GM21360 (cell line): ENCODE data around the gene ASTN2.

Source experiments
- ATAC-seq: cut with Tn5 transposase; IDR thresholded peaks from one replicate; pipeline ENCODE4 v1.9.1; 2021; ENCODE audit warnings: mild to moderate bottlenecking, moderate library complexity; ENCODE audit not compliant: unreplicated experiment

ASTN2 gene

DNA sequence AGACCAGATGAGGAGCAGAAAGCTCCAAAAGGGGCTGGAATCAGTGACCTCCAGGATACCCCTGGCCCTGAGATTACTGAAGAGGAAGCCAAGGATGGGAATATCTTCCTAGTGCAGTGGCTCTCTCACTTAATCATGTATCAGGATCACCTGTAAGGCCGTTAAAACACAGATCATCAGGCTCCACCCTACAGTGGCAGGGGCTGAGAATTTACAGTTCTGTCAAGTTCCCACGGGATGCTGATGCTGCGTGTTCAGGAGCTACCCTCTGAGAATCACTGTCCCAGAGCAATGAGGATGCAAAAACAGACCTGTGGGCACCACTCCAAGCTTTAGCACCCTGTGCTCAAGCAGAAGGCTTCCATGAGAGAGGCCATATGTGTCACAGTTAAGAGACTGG is 291.9 kb downstream of the ASTN2 start:
- ATAC-seq, result no peak

DNA sequence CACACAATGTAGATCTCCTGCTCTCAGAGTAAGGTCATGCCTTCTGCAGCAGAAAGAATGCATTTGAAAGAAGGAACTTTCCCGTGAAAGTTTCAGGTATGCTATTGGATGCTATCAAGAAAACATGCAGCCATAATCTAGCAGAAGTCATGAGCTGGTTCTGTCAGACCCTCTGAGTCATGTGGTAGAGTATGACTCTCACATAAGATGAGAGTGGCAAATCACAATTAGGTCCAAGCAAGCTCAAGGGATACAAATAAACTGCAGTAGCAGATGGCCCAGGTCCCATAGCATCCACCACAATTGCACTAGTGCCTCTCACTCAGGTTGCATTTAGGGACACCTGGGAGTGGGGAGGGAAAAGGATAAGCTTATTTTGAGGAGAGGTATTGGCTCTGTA is 292.8 kb downstream of the ASTN2 start:
- no peak for ATAC-seq

DNA sequence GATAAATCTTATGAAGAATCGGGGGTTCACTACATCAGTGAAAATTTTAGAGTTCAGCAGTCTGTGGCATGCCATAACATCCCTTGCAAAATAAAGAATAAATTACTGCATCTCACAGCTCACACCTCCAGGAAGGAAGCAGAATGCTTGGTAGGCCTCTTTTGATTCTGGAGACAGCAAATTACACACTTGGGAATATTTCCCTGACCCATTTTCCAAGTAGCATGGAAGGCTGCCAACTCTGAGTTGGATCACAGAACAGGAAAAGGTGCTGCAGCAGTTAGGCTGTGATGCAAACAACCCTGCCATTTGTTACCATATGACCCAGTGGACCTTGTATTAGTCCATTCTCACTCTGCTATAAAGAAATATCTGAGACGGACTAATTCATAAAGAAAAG is 293.5 kb downstream of the ASTN2 start:
- no peak for ATAC-seq

DNA sequence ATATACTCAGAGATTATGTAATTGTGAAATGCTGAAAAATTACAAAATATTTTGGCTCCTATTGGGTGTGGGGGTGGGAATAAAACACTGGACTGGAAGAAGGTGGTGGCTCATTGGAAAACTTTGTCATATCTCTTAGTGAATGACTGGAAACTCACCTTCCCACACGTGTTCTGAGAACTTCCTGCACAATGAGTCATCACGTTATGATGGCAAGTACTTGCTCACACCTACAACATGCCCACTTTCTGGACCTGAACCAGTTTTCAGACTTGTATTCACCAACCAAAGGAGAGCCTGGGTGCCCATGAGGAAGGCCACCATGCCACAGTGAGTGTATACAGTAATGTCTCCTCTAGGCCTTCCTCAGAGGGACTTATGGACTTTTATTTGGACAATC is 294.8 kb downstream of the ASTN2 start:
- ATAC-seq, result no peak

DNA sequence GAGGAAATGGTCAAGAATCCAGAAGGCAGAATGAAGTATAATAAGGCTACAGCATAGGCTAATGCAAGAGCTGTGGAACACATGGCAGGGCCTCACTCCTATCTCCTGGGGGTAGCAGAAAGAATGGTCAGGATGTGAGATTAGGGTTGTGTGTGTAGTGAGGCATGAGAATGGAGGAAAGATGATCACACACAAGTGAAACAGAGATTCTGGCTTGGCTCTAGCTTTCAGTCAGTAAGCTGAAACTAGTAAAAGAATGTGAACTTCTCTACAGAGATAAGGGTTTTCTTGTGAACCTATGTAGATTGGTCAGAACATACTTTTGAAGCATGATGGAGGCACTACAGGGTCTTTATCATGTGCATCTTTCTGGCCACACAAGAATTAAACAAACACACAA is 298.8 kb downstream of the ASTN2 start:
- ATAC-seq, result peak; percentile 98

DNA sequence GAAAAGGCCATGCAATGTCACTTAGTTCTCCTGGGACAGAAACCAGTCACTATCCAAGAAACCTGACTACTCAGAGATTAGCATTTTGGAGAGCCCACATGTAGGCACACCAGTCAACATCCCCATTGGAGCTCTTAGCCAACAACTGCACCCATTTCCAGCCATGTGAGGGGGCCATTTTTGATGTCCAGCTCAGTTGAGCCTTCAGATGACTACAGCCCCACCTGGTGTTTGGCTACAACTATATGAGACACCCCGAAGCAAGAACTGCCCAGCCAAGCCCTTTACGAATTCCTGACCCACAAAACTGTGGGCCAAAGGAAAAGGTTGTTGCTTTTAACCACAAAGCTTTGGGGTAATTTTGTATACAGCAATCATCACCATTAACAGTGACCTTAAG is 300.1 kb downstream of the ASTN2 start:
- ATAC-seq, result no peak

DNA sequence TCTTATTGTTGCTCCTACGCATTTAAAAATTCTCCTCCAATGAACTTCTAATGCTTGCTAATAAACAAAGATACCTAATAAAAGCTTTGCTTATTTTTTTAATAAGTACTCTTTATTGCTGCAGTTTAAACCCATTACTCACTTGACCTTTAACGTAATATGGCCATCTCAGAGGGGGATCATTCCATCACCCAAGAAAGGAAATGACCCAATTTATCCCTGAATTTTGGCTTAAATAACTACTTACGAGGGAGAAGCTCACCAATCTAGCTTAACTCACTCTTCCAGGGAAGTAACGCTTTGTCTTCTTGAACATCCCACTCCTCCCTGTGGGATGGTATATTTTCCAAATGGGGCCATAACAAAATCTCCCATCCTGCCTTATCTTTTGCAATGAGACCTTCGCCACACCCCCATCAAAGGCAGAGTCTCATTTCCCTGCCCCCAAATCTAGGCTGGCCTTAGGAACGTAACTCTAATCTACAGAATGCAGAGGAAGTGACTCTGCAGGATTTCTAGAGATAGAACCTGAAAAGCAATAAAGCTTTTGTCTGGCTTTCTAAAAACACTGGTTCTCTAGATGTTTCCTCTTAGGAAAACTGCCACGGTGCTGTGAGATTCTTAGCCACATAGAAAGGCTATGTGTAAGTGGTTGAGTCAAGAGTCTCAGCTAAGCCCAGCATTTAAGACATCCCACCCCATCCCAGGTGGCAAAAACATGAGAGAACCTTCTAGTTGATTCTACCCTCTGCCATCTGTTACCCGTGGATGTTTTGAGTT is 310.0 kb downstream of the ASTN2 start:
- no peak for ATAC-seq

DNA sequence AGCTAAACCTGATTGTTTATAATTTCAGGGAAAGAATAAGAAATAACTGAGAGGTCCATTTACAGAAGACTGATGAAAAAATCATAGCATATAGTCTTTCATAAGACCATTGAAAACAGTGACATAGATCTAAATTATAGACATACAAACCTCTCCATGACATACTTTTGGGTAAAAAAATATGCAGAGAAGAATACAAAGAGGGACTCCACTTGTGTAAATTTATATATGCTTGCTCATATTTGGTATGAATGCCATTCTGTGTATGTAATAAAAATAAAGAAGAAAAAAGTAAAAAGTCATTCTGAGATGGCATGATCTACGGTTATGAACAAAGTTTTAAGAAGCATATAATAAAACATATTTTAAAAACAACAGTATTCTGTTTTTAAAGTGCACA is 310.7 kb downstream of the ASTN2 start:
- ATAC-seq, result no peak

DNA sequence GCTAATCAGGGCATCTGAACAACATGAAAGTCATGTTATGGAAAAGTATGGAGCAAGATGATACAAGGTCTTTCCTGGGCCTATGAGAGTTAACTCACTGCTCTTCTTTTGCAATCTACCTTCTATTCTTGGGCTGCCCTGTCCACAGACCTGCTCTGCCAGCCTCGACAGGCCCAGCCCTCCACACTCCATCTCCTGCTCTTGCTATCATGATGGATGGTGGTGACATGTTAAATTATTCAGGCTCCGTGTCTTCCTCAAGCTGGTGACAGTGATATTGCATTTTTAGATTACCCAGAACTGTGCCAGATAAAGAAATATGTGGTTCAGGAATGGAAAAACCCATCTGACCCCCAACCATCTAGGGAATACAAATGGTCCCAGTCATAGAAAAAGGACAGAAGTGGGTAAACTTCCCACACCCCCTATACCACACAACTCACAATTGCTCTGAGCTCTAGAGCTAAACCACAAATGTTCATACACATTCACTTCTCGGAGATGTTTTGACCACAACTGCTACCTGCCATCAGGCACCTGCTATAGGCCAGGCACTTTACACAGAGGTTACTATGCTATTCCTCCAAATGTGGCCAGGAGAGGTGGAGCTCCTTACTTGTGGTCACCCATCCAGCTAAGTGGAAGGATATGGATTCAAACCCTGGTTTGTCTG is 311.3 kb downstream of the ASTN2 start:
- ATAC-seq, result peak; percentile 77

DNA sequence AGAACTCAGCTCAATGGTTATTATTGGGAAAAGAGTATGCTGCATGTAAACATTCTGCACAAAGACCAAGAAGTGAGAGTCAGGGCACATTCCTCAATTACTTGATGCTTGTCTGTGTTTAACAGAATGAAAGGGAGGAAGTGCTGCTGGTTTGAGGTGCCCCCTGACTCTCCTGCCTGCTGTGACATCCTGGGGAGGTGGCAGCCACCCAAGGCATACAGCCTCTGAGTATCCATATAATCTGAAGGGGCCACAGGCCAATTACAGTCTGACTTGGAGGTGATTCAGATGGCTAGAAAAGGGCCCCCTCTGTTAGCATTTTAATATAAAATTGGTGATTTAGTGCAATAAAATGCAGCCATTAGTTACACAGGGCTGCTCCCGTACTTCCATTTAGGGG is 313.8 kb downstream of the ASTN2 start:
- no peak for ATAC-seq

DNA sequence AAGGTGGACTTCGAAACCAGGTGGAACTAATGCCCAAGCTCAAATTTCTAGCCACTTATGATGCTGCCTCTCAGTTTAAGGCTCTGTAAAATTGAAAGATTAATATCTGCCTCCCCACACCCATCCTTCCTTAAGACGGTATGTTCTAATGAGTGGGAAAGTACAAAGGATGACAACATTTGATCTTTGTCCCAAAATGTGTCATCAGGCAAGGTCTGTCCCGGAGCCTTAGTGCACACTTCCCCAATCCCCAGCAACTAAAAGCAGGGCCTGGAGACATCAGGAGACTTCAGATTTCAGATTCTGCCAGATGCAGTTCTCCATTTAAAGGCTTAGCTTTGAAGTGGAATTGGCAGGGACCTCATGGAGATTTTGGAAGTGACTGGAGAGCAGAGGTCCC is 316.5 kb downstream of the ASTN2 start:
- no peak for ATAC-seq

DNA sequence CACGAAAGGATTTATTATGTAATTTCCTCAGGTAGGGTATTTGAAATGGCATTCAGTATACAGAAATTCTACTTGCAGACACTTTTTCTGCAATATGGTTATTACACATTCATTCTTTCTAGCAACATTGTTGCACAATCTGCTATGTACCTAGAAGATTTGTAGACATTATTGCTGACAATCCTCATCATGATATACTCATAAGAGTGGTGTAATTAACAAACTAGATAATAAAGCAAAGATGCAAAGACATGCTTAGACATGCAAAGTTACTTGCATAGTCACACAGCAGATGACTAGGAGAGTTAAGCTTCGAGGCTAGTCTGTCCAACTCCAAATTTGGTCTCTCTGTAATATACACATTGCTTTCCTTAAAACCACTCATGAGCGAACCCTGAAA is 317.1 kb downstream of the ASTN2 start:
- ATAC-seq, result no peak

DNA sequence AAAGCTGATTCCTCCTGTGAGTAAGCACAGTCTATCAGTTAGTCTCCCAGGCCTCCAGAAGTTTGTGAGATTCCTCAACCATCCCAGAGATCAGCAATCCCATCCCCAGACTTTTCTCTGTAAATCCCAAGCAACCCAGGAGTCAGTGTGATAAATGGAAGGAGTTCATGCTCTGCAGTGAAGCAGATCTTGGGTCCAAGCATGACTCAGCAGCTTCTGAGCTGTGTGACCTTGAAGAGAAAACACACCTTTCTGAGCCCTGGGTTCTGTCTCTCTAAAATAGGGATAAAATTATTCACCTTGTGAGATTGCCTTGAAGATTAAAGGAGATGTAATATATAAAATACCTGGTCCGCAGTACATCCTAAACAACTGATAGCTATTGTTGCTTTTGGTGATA is 318.7 kb downstream of the ASTN2 start:
- no peak for ATAC-seq

DNA sequence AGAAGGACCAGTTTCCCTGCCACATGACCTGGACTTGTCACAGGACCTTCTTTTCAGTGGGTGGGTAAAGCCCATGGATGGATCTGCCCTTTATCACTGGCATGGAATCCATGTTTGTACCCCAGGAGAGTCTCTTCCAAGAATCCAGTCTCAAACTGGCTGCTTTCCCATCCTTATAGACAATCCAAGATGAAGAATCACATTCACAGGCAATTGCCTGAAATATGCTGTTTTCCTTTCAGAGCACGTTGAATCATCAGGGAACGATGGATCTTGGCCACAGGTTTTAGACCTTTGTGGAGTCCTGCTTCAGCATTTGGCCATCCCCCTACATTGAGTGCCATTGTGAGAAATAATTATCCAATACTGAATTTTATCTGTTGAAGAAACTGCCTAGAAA is 319.8 kb downstream of the ASTN2 start:
- no peak for ATAC-seq

DNA sequence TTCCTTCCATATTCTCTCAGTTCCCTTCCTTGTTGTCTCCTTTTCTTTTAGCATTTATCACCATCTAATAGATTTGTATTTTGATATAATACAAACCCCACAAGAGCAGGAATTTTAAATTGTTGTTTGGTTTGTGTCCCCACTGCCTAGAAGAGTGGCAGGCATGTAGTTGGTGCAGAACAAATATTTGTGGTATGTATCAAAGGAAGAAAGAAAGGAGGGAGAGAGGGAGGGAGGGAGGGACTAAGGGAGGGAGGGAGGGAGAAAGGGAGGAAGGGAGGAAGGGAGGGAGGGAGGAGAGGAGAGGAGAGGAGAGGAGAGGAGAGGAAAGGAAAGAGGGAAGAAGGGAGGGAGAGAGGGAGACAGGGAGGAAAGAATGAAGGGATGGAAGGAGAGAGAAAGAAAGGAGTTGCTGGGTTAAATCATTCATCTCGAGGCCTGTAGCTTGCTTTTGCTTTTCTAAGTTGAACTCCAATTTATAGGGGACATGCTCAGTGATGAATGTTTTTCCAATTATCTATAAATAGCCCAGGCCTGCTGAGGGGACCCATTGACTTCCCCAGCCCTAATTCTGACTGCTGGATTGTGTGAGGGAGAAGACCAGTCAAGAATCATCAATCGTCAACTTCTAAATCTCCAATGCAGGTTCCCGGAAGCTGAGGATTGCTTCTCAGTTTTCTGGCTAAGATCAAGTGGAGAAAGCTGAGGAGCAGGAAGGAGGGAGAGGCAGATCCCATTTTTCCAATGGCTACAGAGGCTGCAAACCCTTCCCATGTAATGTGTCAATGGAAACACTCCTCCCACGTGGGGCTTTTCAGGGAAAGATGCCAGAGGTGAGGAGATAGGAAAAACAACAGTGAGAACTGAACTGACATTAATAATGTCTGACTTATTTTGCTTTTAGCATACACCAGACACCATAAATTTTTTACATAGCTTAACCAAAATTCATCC is 320.7 kb downstream of the ASTN2 start:
- no peak for ATAC-seq

DNA sequence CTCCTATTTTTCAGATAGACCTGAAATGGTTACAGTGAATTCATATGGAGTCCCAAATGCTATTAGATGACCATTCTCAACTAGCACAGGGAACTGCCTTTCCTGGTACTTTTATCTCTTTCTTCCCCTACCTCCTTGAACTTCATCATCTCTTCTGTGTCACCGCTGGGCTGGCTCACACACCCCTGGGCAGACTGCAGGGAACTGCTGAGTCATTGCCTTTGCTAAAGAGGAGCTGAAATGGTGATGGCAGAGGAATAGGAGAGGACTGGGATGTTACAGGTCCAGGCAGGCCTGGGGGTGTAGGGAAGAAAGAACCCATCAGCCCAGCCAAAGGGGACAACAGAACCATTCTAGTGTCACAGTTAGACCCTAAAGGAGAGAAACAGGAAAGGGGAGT is 322.3 kb downstream of the ASTN2 start:
- ATAC-seq, result no peak

DNA sequence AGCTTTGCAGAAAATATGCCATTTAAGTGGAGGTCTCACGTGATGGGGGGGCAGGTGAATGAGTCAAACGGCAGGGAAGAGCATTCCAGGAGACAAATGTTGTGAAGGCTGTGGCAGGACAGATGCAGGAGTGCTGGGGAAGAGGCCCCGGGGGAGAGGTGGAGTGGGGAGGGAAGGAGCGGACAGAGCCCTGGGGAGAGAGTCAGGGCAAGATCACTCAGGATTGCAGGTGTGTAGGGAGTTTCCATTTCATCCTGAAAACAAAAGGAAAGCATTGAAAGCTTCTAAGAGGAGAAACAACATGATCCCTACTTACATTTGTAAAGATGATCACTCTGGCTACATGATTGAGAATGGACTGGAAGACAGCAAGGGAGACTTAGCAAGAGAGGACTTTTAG is 323.3 kb downstream of the ASTN2 start:
- no peak for ATAC-seq

DNA sequence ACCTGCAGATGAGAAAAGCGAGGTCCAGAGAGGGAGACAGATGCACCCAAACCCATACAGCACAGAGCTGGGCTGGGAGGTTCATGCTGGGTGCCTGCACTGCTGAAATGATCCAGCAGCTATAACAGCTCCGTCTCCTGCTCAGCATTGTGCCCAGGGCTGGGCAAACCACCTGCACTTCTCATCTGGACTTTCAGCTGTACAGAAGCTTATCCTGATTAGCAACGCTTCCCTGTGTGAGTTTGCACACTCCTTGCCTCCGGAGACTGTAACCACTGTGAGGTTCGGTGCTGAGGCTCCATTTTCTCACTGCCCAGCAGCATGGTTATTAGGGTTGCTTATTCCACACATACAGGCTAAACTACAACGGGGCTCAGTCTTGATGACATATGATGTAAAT is 326.1 kb downstream of the ASTN2 start:
- ATAC-seq, result no peak

DNA sequence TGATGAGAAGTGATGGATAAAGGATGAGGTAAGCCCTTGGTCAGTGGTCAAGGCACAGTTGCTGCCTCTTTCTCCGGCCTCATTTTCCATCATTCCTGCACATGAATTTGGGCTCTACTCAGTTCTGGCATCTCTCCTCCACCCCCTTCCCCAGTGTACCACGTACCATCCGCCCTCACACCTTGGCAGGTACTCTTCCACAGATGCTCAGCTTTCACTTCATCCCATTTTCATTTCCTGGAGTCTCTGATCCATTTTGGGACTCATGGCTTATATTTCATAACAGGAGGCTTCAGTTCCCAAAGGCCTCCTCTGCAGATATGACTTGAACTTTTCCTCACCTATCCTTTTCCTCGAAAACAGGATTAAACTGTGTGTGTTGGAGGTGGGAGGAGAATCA is 326.7 kb downstream of the ASTN2 start:
- no peak for ATAC-seq

DNA sequence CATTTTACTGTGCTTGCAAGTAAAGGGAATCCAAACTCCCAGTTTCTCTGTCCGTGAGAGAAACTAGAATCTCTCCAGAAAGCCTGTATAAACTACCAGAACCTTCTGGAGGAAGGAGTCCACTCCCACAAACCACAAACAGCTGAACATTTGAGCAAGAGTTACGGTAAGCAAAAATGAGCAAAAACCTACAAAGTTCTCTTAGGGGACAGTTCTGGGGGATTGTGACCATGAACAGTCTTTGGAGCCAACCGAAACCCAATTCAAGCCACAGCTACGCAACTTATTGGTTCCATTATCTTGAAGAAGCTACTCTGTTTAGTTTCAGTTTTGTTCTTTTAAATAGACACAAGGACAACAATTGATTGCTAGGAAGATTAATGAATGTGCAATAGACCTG is 330.6 kb downstream of the ASTN2 start:
- ATAC-seq, result no peak

DNA sequence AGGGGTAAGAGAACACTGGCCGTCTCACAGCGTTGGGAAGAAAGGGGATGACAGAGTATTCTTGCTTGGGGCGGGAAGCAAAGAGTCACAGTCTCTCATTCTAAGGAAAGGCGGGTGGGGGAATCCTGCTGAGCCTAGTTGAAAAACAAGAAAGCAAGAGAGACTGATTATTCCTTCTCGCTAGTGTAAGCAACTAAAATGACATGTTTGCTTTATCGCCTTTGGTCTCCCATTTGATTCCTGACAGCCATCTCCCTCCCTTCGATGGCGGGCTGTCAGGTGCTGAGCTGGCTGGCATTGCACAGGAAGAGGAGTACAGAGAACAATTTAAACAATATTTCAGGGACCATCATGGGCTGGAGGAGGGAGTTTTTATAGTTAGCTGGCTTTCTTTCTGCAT is 331.3 kb downstream of the ASTN2 start:
- no peak for ATAC-seq
